Panc1 (cell line): Measurements from ENCODE around the gene MS4A4A. TPM values are rescaled to one million over a fixed set of nuclear protein-coding genes. Genes with fewer than 3 reads are reported as not detected.

Experiments used
- ATAC-seq: fragments of 200-7000 bp; cut with Tn5 transposase; 2 replicates; pipeline ENCODE4 v1.9.1; 2020; ENCODE audit warnings: mild to moderate bottlenecking, moderate library complexity
- BruUV-seq: library from RNA; stranded (reverse); fragments of 400-500 nt; replicated peaks from 2 replicates; lab custom pipeline; 2021; lab: Mats Ljungman, UMichigan
- CTCF ChIA-PET: fragments of 300-600 bp; sonication (Branson Sonifier 250); formaldehyde crosslinking; loops from one replicate; lab custom pipeline; 2022; ENCODE audit warnings: antibody characterized with exemption; lab: Charles Lee
- POLR2A ChIA-PET: fragments of 300-600 bp; sonication (Branson Sonifier 250); formaldehyde crosslinking; loops from one replicate; lab custom pipeline; 2022; ENCODE audit warnings: antibody characterized with exemption; lab: Charles Lee
- DNase-seq: peaks from one replicate; pipeline ENCODE4 v3.0.0-alpha.2; 2010; ENCODE audit warnings: low read depth, low spot score
- H3K27ac ChIP-seq: 2 replicates; pipeline ENCODE4 v1.5.1; 2011; ENCODE audit warnings: mild to moderate bottlenecking, low read length, inconsistent platforms
- H3K27me3 ChIP-seq: fragments of 200-500 bp; sonication (Bioruptor generic); 2 replicates; pipeline ENCODE4 v1.6.0; 2014; ENCODE audit warnings: low read length, inconsistent platforms; ENCODE audit not compliant: control insufficient read depth, insufficient read depth
- H3K36me3 ChIP-seq: fragments of 200-500 bp; sonication (Bioruptor generic); 2 replicates; pipeline ENCODE4 v1.5.1; 2014; ENCODE audit warnings: inconsistent platforms, mild to moderate bottlenecking, low read length, moderate library complexity; ENCODE audit not compliant: control insufficient read depth, insufficient read depth
- H3K4me1 ChIP-seq: 2 replicates; pipeline ENCODE4 v1.5.1; 2011; ENCODE audit warnings: inconsistent platforms, mild to moderate bottlenecking, low read length, moderate library complexity; ENCODE audit not compliant: control insufficient read depth, insufficient read depth
- H3K4me3 ChIP-seq, 2 experiments: 2 replicates each; pipeline ENCODE4 v1.5.1; 2011 to 2012; ENCODE audit warnings: low read depth in 2 of 2, low read length in 2 of 2, mild to moderate bottlenecking in 2 of 2, inconsistent platforms in 1 of 2, moderate library complexity in 1 of 2
- H3K9me3 ChIP-seq: fragments of 200-500 bp; sonication (Bioruptor generic); 2 replicates; pipeline ENCODE4 v1.5.1; 2014; ENCODE audit warnings: low read depth, mild to moderate bottlenecking, inconsistent platforms, low read length, moderate library complexity; ENCODE audit not compliant: control insufficient read depth, insufficient read depth
- POLR2AphosphoS5 ChIP-seq: IDR thresholded peaks from 2 replicates; pipeline ENCODE4 v1.6.1; 2012; ENCODE audit warnings: mild to moderate bottlenecking, low read depth, low read length, moderate library complexity
- SIN3A ChIP-seq: IDR thresholded peaks from 2 replicates; pipeline ENCODE4 v1.6.1; 2012; ENCODE audit warnings: low read depth, mild to moderate bottlenecking, low read length, moderate library complexity, borderline replicate concordance; ENCODE audit not compliant: insufficient read depth
- TCF7L2 ChIP-seq: IDR thresholded peaks from 2 replicates; pipeline ENCODE4 v1.6.1; 2011; ENCODE audit warnings: mild to moderate bottlenecking, low read depth, low read length, inconsistent platforms
- in situ Hi-C: cut with HindIII; loops from 2 replicates; pipeline ENCODE4 v1.10.0; 2016; ENCODE audit warnings: low sequenced_read_pairs, low pct_unique_long_range_greater_than_20kb
- intact Hi-C: fragments of 100-400 bp; cut with micrococcal nuclease; formaldehyde crosslinking; loops from one replicate; pipeline ENCODE4 v1.10.0; 2022; ENCODE audit not compliant: unreplicated experiment
- total RNA-seq: library from RNA; stranded (reverse); gene quantifications from one replicate; pipeline ENCODE4 v1.2.1, GENCODE V29; 2021; ENCODE audit not compliant: unreplicated experiment
- TF ChIP-seq, protein P1 (sequence below): fragments of 450-650 bp; IDR thresholded peaks from 2 replicates; pipeline ENCODE4 v1.5.1; 2017; ENCODE audit warnings: mild to moderate bottlenecking
- TF ChIP-seq, protein P2 (sequence below), 2 experiments: IDR thresholded peaks; 2 replicates each; pipeline ENCODE4 v1.6.1; 2011 to 2012; ENCODE audit warnings: low read depth in 2 of 2, control low read depth in 1 of 2, low read length in 1 of 2, mild to moderate bottlenecking in 1 of 2, moderate library complexity in 1 of 2; ENCODE audit not compliant: insufficient read depth in 1 of 2

The MS4A4A gene
- total RNA-seq, 1 experiment from 2014 or later, result not detected

DNA sequence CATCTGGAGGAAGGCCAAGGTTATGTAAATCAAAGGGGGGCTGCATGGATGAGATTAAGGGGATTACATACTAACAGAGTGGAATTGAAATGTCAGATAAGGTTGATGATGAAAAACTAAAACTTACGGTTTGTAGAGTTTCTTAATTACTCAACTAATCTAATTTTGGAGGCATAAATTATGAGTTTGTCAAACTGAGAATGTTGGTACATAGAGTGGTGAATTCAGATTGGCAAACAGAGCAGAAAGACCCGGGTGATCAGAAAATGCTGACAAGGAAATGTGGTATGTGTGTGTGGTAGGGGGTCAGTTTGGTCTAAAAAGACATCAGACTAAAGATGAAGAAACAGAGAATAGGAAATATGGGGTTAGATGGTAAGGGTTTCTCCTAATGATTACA lies 57.6 kb downstream of the MS4A4A start:
- no peak for ATAC-seq
- H3K27ac ChIP-seq, result no peak overlapping the region
- TF ChIP-seq, protein P1, sequence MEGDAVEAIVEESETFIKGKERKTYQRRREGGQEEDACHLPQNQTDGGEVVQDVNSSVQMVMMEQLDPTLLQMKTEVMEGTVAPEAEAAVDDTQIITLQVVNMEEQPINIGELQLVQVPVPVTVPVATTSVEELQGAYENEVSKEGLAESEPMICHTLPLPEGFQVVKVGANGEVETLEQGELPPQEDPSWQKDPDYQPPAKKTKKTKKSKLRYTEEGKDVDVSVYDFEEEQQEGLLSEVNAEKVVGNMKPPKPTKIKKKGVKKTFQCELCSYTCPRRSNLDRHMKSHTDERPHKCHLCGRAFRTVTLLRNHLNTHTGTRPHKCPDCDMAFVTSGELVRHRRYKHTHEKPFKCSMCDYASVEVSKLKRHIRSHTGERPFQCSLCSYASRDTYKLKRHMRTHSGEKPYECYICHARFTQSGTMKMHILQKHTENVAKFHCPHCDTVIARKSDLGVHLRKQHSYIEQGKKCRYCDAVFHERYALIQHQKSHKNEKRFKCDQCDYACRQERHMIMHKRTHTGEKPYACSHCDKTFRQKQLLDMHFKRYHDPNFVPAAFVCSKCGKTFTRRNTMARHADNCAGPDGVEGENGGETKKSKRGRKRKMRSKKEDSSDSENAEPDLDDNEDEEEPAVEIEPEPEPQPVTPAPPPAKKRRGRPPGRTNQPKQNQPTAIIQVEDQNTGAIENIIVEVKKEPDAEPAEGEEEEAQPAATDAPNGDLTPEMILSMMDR, result no peak
- DNase-seq, result no peak
- in situ Hi-C loops (no loop called here), intact Hi-C loops (no loop called here)
- BruUV-seq, result no TSS peak
- no peaks in the 10 kb centered on the region for H3K27me3 ChIP-seq
- H3K36me3 ChIP-seq, result no peaks in the 10 kb centered on the region
- H3K9me3 ChIP-seq, result no peaks in the 10 kb centered on the region
- ChIA-PET POLR2A (no interaction called here), CTCF (no interaction called here)
- no peaks in the 10 kb centered on the region for H3K4me1 ChIP-seq
- no peak overlapping the region for H3K4me3 ChIP-seq

DNA sequence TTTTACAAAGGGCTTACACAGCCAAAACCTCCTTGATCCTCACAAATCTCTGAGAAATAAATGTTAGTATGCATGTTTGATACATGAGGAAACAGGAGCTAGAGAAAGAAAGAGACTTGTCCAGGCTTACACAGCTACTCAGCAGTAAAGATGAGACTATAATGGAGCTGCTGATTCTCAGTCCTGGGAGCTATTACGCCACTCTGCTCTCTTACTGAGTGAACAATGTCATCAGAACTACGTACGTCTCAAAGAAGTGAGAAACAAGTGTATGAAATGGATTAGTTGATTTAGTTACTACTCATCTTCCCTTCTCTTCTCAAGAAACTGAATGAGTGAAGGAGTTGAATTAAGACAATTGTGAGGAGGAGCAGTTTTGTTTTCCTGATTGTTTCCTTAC lies 58.9 kb downstream of the MS4A4A start:
- DNase-seq (no peak), ATAC-seq (no peak)
- ChIA-PET CTCF (no interaction called here), POLR2A (no interaction called here)
- H3K27ac ChIP-seq, result no peak overlapping the region
- TF ChIP-seq TCF7L2, result no peak
- no peak for TF ChIP-seq POLR2AphosphoS5
- TF ChIP-seq, protein P2, sequence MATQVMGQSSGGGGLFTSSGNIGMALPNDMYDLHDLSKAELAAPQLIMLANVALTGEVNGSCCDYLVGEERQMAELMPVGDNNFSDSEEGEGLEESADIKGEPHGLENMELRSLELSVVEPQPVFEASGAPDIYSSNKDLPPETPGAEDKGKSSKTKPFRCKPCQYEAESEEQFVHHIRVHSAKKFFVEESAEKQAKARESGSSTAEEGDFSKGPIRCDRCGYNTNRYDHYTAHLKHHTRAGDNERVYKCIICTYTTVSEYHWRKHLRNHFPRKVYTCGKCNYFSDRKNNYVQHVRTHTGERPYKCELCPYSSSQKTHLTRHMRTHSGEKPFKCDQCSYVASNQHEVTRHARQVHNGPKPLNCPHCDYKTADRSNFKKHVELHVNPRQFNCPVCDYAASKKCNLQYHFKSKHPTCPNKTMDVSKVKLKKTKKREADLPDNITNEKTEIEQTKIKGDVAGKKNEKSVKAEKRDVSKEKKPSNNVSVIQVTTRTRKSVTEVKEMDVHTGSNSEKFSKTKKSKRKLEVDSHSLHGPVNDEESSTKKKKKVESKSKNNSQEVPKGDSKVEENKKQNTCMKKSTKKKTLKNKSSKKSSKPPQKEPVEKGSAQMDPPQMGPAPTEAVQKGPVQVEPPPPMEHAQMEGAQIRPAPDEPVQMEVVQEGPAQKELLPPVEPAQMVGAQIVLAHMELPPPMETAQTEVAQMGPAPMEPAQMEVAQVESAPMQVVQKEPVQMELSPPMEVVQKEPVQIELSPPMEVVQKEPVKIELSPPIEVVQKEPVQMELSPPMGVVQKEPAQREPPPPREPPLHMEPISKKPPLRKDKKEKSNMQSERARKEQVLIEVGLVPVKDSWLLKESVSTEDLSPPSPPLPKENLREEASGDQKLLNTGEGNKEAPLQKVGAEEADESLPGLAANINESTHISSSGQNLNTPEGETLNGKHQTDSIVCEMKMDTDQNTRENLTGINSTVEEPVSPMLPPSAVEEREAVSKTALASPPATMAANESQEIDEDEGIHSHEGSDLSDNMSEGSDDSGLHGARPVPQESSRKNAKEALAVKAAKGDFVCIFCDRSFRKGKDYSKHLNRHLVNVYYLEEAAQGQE (IDR thresholded peaks at IDR 0.05; ENCODE audit: insufficient read depth in 1 of 2, low read depth in 2 of 2, low read length in 1 of 2), result no peak
- TF ChIP-seq, protein P1, result no peak
- TF ChIP-seq SIN3A, result no peak
- no TSS peak for BruUV-seq
- no peaks in the 10 kb centered on the region for H3K27me3 ChIP-seq
- intact Hi-C loops, result no loop called here
- no peak overlapping the region for H3K4me3 ChIP-seq
- H3K4me1 ChIP-seq, result no peaks in the 10 kb centered on the region
- no peaks in the 10 kb centered on the region for H3K36me3 ChIP-seq
- in situ Hi-C loops, result no loop called here
- H3K9me3 ChIP-seq, result no peaks in the 10 kb centered on the region
